Esophagus squamous epithelium (tissue), 4 donors: ENCODE data around the gene GPR65.

ENCODE experiments used
- CTCF ChIP-seq, 6 experiments: fragments of 450-650 bp in 4 of 6; fragments of 200-600 bp in 2 of 6; sonication (generic) in 2 of 6; IDR thresholded peaks; one replicate each; pipeline ENCODE4 v1.5.1; 2016 to 2019; ENCODE audit warnings: antibody characterized with exemption in 6 of 6, mild to moderate bottlenecking in 4 of 6, moderate library complexity in 4 of 6
- POLR2A ChIP-seq, 4 donors: fragments of 450-650 bp; IDR thresholded peaks; one replicate each; pipeline ENCODE4 v1.6.1; 2017; ENCODE audit warnings: antibody characterized with exemption in 4 of 4, mild to moderate bottlenecking in 4 of 4, moderate library complexity in 3 of 4

- TF ChIP-seq POLR2A (IDR thresholded peaks at IDR 0.05) = no peak
- TF ChIP-seq CTCF (IDR thresholded peaks at IDR 0.05) = no peak
Measured at GRCh38 chr14:87996291-87996592, 8.7 kb upstream of the GPR65 start.
